IMR-90 (cell line): ENCODE measurements around the gene RALGAPB.

Experiments
- BHLHE40 ChIP-seq: fragments of 150-350 bp; IDR thresholded peaks from 2 replicates; pipeline ENCODE4 v1.6.1; 2016; ENCODE audit warnings: mild to moderate bottlenecking, low read depth, low read length
- CEBPB ChIP-seq: IDR thresholded peaks from 2 replicates; pipeline ENCODE4 v1.6.1; 2012; ENCODE audit warnings: low read depth, low read length, improper control_type of control experiment
- CTCF ChIP-seq: conservative IDR thresholded peaks from 2 replicates; pipeline ENCODE4 v1.5.1; 2012; ENCODE audit warnings: mild to moderate bottlenecking, low read depth, low read length, improper control_type of control experiment
- ELK1 ChIP-seq: fragments of 150-350 bp; IDR thresholded peaks from 2 replicates; pipeline ENCODE4 v1.6.1; 2016; ENCODE audit warnings: low read depth, mild to moderate bottlenecking, low read length, moderate library complexity, borderline replicate concordance
- FOS ChIP-seq: fragments of 150-350 bp; IDR thresholded peaks from 2 replicates; pipeline ENCODE4 v1.6.1; 2016; ENCODE audit warnings: low read depth, low read length
- NFE2L2 ChIP-seq: fragments of 150-350 bp; IDR thresholded peaks from 2 replicates; pipeline ENCODE4 v1.6.1; 2016; ENCODE audit warnings: low read depth, mild to moderate bottlenecking, low read length
- POLR2A ChIP-seq: IDR thresholded peaks from 2 replicates; pipeline ENCODE4 v1.6.1; 2012; ENCODE audit warnings: mild to moderate bottlenecking, low read depth, low read length
- RAD21 ChIP-seq: IDR thresholded peaks from 2 replicates; pipeline ENCODE4 v1.6.1; 2012; ENCODE audit warnings: low read length, improper control_type of control experiment
- RCOR1 ChIP-seq: IDR thresholded peaks from 2 replicates; pipeline ENCODE4 v1.6.1; 2012; ENCODE audit warnings: mild to moderate bottlenecking, low read length, improper control_type of control experiment; ENCODE audit not compliant: insufficient replicate concordance
- SMC3 ChIP-seq: fragments of 150-350 bp; IDR thresholded peaks from 2 replicates; pipeline ENCODE4 v1.6.1; 2016; ENCODE audit warnings: low read depth, mild to moderate bottlenecking, antibody characterized with exemption, low read length, moderate library complexity
- USF2 ChIP-seq: fragments of 150-350 bp; IDR thresholded peaks from 2 replicates; pipeline ENCODE4 v1.6.1; 2017; ENCODE audit warnings: mild to moderate bottlenecking, antibody characterized with exemption, low read length, low read depth

GRCh38 chr20:38602185-38602581, 129.5 kb downstream of the RALGAPB start:
- no peak for TF ChIP-seq NFE2L2
- TF ChIP-seq POLR2A: no peak
- no peak for TF ChIP-seq USF2
- no peak for TF ChIP-seq CTCF
- TF ChIP-seq RAD21: no peak
- no peak for TF ChIP-seq SMC3
- no peak for TF ChIP-seq FOS
- no peak for TF ChIP-seq CEBPB
- no peak for TF ChIP-seq RCOR1
- no peak for TF ChIP-seq BHLHE40
- TF ChIP-seq ELK1: no peak
